HEK293 (cell line): ENCODE measurements around the gene GALK1.
"Not testable (repeated sequence)": the region's sequence is repeated elsewhere in the genome, so short reads cannot be mapped to it uniquely, and the experiment has no call there.

Experiments used
- CTCF ChIA-PET: fragments of 350-600 bp; formaldehyde crosslinking; extraction: SDS; loops from one replicate; lab custom pipeline; 2021; ENCODE audit warnings: antibody characterized with exemption; lab: Yijun Ruan, JAX
- POLR2A ChIA-PET: fragments of 300-600 bp; formaldehyde crosslinking; extraction: SDS; loops from one replicate; lab custom pipeline; 2020; ENCODE audit warnings: antibody characterized with exemption, inconsistent platforms; lab: Yijun Ruan, JAX
- H3K27ac ChIP-seq: fragments of 200-500 bp; sonication (Bioruptor generic); 2 replicates; pipeline ENCODE4 v1.5.1; 2014; ENCODE audit warnings: low read depth, low read length, control low read depth, inconsistent platforms; ENCODE audit errors: extremely low read depth
- H3K36me3 ChIP-seq, 2 experiments: fragments of 200-500 bp in 1 of 2; sonication (Bioruptor generic) in 1 of 2; 1 replicate in 1 of 2; 2 replicates in 1 of 2; pipeline ENCODE4 v1.5.1; 2014 to 2017; ENCODE audit warnings: inconsistent platforms in 2 of 2, low read length in 2 of 2; ENCODE audit not compliant: control insufficient read depth in 2 of 2, insufficient read depth in 1 of 2
- H3K4me1 ChIP-seq: fragments of 200-500 bp; sonication (Bioruptor generic); 2 replicates; pipeline ENCODE4 v1.5.1; 2014; ENCODE audit warnings: mild to moderate bottlenecking, low read length, inconsistent platforms; ENCODE audit not compliant: control insufficient read depth, insufficient read depth
- H3K4me3 ChIP-seq: 2 replicates; pipeline ENCODE4 v1.5.1; 2011; ENCODE audit warnings: low read depth, mild to moderate bottlenecking, control low read depth, low read length, moderate library complexity
- H3K9me3 ChIP-seq: fragments of 200-500 bp; sonication (Bioruptor generic); 2 replicates; pipeline ENCODE4 v1.5.1; 2014; ENCODE audit warnings: low read depth, low read length, inconsistent platforms; ENCODE audit not compliant: control insufficient read depth, insufficient read depth
- PRDM2 ChIP-seq: fragments of 450-650 bp; formaldehyde crosslinking; IDR thresholded peaks from 2 replicates; pipeline ENCODE4 v1.5.1; 2016; ENCODE audit warnings: missing biosample characterization, missing genetic modification characterization, borderline replicate concordance
- SP2 ChIP-seq: fragments of 450-650 bp; formaldehyde crosslinking; IDR thresholded peaks from 2 replicates; pipeline ENCODE4 v1.5.1; 2016; ENCODE audit warnings: missing biosample characterization, missing genetic modification characterization
- ZFHX2 ChIP-seq: fragments of 450-650 bp; formaldehyde crosslinking; conservative IDR thresholded peaks from 2 replicates; pipeline ENCODE4 v1.5.1; 2016; ENCODE audit warnings: missing biosample characterization, missing genetic modification characterization
- ZNF18 ChIP-seq: fragments of 450-650 bp; formaldehyde crosslinking; IDR thresholded peaks from 2 replicates; pipeline ENCODE4 v1.5.1; 2016; ENCODE audit warnings: missing biosample characterization, missing genetic modification characterization
- ZNF449 ChIP-seq: fragments of 450-650 bp; formaldehyde crosslinking; IDR thresholded peaks from 2 replicates; pipeline ENCODE4 v1.5.1; 2017; ENCODE audit warnings: missing biosample characterization, mild to moderate bottlenecking, missing genetic modification characterization, moderate library complexity
- ZNF473 ChIP-seq: fragments of 450-650 bp; formaldehyde crosslinking; IDR thresholded peaks from 2 replicates; pipeline ENCODE4 v1.5.1; 2017; ENCODE audit warnings: missing biosample characterization, missing genetic modification characterization
- ZNF600 ChIP-seq: fragments of 450-650 bp; formaldehyde crosslinking; IDR thresholded peaks from 2 replicates; pipeline ENCODE4 v1.5.1; 2016; ENCODE audit warnings: missing biosample characterization, missing genetic modification characterization
- ZNF629 ChIP-seq: fragments of 450-650 bp; formaldehyde crosslinking; IDR thresholded peaks from 2 replicates; pipeline ENCODE4 v1.5.1; 2017; ENCODE audit warnings: missing biosample characterization, missing genetic modification characterization
- ZNF664 ChIP-seq: fragments of 450-650 bp; formaldehyde crosslinking; IDR thresholded peaks from 2 replicates; pipeline ENCODE4 v1.5.1; 2016; ENCODE audit warnings: missing biosample characterization, missing genetic modification characterization
- ZNF76 ChIP-seq: fragments of 450-650 bp; formaldehyde crosslinking; IDR thresholded peaks from 2 replicates; pipeline ENCODE4; 2016; ENCODE audit warnings: low read depth, missing biosample characterization, missing genetic modification characterization, borderline replicate concordance

The GALK1 gene

GRCh38 chr17:75762513-75763268, 2.3 kb downstream of the GALK1 start:
- TF ChIP-seq ZNF76 (tag by site-specific recombination) (no peak), ZNF449 (tag by site-specific recombination) (peak; percentile 87)
- Histone ChIP-seq H3K4me1 (no peaks in the 10 kb centered on the region; the same call in 1 of the 2 replicates), H3K4me3 (no peak overlapping the region), H3K27ac (no peak overlapping the region), H3K9me3 (no peaks in the 10 kb centered on the region), H3K36me3 (peaks cover 9 to 23% of the 10 kb centered on the region in 2 experiments; a peak in 2 of 3 replicates)
- ChIA-PET CTCF (interaction anchor here (0.5 to 11.0 kb wide), 7 partner anchors 8 to 130 kb away, joined by 3 to 170 read pairs (median 4); partner anchors contain the start of gene SMIM5), POLR2A (interaction anchor here (0.5 to 12.0 kb wide), 4 partner anchors 10 to 349 kb away, joined by 3 to 234 read pairs (median 6); partner anchors contain the start of gene UNK)

GRCh38 chr17:75759978-75760640, 4.9 kb downstream of the GALK1 start:
- ChIA-PET CTCF (interaction anchor here (0.6 to 11.0 kb wide), 10 partner anchors 10 to 887 kb away, joined by 3 to 170 read pairs (median 4); partner anchors contain the start of gene SMIM5), POLR2A (interaction anchor here (12.0 kb wide), 1 partner anchor 16 kb away, joined by 234 read pairs; a partner anchor contains a TSS)
- H3K9me3 ChIP-seq, H3K4me3 ChIP-seq, H3K4me1 ChIP-seq, H3K27ac ChIP-seq: not testable (repeated sequence)
- TF ChIP-seq ZNF664: 0 out of 2 replicates have a peak, but pooled peaks have one; percentile 30
- peaks cover 9 to 25% of the 10 kb centered on the region in 2 experiments; a peak in 2 of 3 replicates for H3K36me3 ChIP-seq

- no peak overlapping the region for H3K27ac ChIP-seq
- ChIA-PET CTCF (interaction anchor here (0.6 to 11.0 kb wide), 11 partner anchors 9 to 158 kb away, joined by 3 to 170 read pairs (median 3); partner anchors contain the start of gene SMIM5), POLR2A (interaction anchor here (12.0 kb wide), 1 partner anchor 17 kb away, joined by 234 read pairs; a partner anchor contains a TSS)
- no peak overlapping the region for H3K4me3 ChIP-seq
- H3K9me3 ChIP-seq: no peaks in the 10 kb centered on the region
- peaks cover 9 to 25% of the 10 kb centered on the region in 2 experiments; a peak in 2 of 3 replicates for H3K36me3 ChIP-seq
- no peak for TF ChIP-seq ZNF18
- no peak for TF ChIP-seq ZNF629 (tag by site-specific recombination)
- no peak for TF ChIP-seq ZNF473
- TF ChIP-seq ZNF600 (tag by site-specific recombination): peak; percentile 52; the same call in 1 of the 2 replicates
- no peak for TF ChIP-seq ZFHX2
- peak; percentile 22; the same call in 1 of the 2 replicates for TF ChIP-seq SP2
- TF ChIP-seq PRDM2 (tag by site-specific recombination): no peak
- H3K4me1 ChIP-seq: no peaks in the 10 kb centered on the region; the same call in 1 of the 2 replicates
Observed at GRCh38 chr17:75759457-75759856, 5.5 kb downstream of the GALK1 start.
